Parathyroid adenoma (tissue), 2 donors: ENCODE data around the gene WDR20.

Source experiments
- H2AFZ ChIP-seq: fragments of 300-600 bp; sonication (generic); one replicate; pipeline ENCODE4 v1.7.0; 2017; ENCODE audit warnings: antibody characterized with exemption, mild to moderate bottlenecking
- H3K27ac ChIP-seq: fragments of 300-600 bp; sonication (generic); one replicate; pipeline ENCODE4 v1.7.0; 2017
- H3K27me3 ChIP-seq: fragments of 300-600 bp; sonication (generic); one replicate; pipeline ENCODE4 v1.7.0; 2017; ENCODE audit warnings: low read length; ENCODE audit not compliant: control insufficient read depth, insufficient read depth
- H3K36me3 ChIP-seq: fragments of 300-600 bp; sonication (generic); one replicate; pipeline ENCODE4 v1.7.0; 2017; ENCODE audit warnings: low read length; ENCODE audit not compliant: control insufficient read depth, insufficient read depth
- H3K4me1 ChIP-seq: fragments of 300-600 bp; sonication (generic); one replicate; pipeline ENCODE4 v1.7.0; 2017; ENCODE audit warnings: control low read depth
- H3K4me2 ChIP-seq: fragments of 300-600 bp; sonication (generic); one replicate; pipeline ENCODE4 v1.7.0; 2017; ENCODE audit warnings: low read length
- H3K4me3 ChIP-seq: fragments of 300-600 bp; sonication (generic); one replicate; pipeline ENCODE4 v1.7.0; 2017; ENCODE audit warnings: low read depth, low read length
- H3K79me2 ChIP-seq: fragments of 300-600 bp; sonication (generic); one replicate; pipeline ENCODE4 v1.7.0; 2017; ENCODE audit warnings: control low read depth
- H3K9ac ChIP-seq: fragments of 300-600 bp; sonication (generic); one replicate; pipeline ENCODE4 v1.7.0; 2017; ENCODE audit warnings: mild to moderate bottlenecking
- H3K9me3 ChIP-seq: fragments of 300-600 bp; sonication (generic); one replicate; pipeline ENCODE4 v1.7.0; 2017; ENCODE audit warnings: low read length; ENCODE audit not compliant: control insufficient read depth
- CTCF ChIP-seq: fragments of 300-600 bp; sonication (generic); IDR thresholded peaks from one replicate; pipeline ENCODE4 v1.7.0; 2017; ENCODE audit warnings: antibody characterized with exemption, mild to moderate bottlenecking
- donor health status: primary hyperparathyroidism.

The WDR20 gene

GRCh38 chr14:102249981-102250380 is 110.3 kb downstream of the WDR20 start:
- H3K27me3 ChIP-seq = no peaks in the 10 kb centered on the region
- peaks cover 21% of the 10 kb centered on the region for H3K79me2 ChIP-seq
- no peaks in the 10 kb centered on the region for H3K4me1 ChIP-seq
- no peak for TF ChIP-seq CTCF
- no peaks in the 10 kb centered on the region for H3K36me3 ChIP-seq
- no peak overlapping the region for H3K4me3 ChIP-seq
- no peak overlapping the region for H3K4me2 ChIP-seq
- no peak overlapping the region for H3K9ac ChIP-seq
- H3K27ac ChIP-seq = no peak overlapping the region
- no peaks in the 10 kb centered on the region for H3K9me3 ChIP-seq
- H2AFZ ChIP-seq = no peak overlapping the region

GRCh38 chr14:102250636-102251035 is 110.9 kb downstream of the WDR20 start:
- H3K4me3 ChIP-seq = no peak overlapping the region
- H3K4me1 ChIP-seq = no peaks in the 10 kb centered on the region
- no peak overlapping the region for H3K27ac ChIP-seq
- no peaks in the 10 kb centered on the region for H3K9me3 ChIP-seq
- H2AFZ ChIP-seq = no peak overlapping the region
- H3K27me3 ChIP-seq = no peaks in the 10 kb centered on the region
- TF ChIP-seq CTCF = no peak
- no peaks in the 10 kb centered on the region for H3K36me3 ChIP-seq
- H3K4me2 ChIP-seq = no peak overlapping the region
- H3K9ac ChIP-seq = no peak overlapping the region
- peaks cover 21% of the 10 kb centered on the region for H3K79me2 ChIP-seq

GRCh38 chr14:102251161-102251560 is 111.5 kb downstream of the WDR20 start:
- H3K4me1 ChIP-seq = no peaks in the 10 kb centered on the region
- no peak overlapping the region for H3K9ac ChIP-seq
- H3K79me2 ChIP-seq = peaks cover 21% of the 10 kb centered on the region
- H2AFZ ChIP-seq = no peak overlapping the region
- no peak overlapping the region for H3K4me2 ChIP-seq
- no peak overlapping the region for H3K4me3 ChIP-seq
- no peak overlapping the region for H3K27ac ChIP-seq
- H3K36me3 ChIP-seq = no peaks in the 10 kb centered on the region
- no peak for TF ChIP-seq CTCF
- H3K9me3 ChIP-seq = no peaks in the 10 kb centered on the region
- H3K27me3 ChIP-seq = no peaks in the 10 kb centered on the region

GRCh38 chr14:102252834-102253801 is 113.4 kb downstream of the WDR20 start:
- H3K9me3 ChIP-seq = no peaks in the 10 kb centered on the region
- no peaks in the 10 kb centered on the region for H3K27me3 ChIP-seq
- no peak overlapping the region for H3K27ac ChIP-seq
- H3K4me1 ChIP-seq = no peaks in the 10 kb centered on the region
- no peaks in the 10 kb centered on the region for H3K36me3 ChIP-seq
- H2AFZ ChIP-seq = no peak overlapping the region
- peaks cover 14% of the 10 kb centered on the region for H3K79me2 ChIP-seq
- TF ChIP-seq CTCF = no peak
- H3K9ac ChIP-seq = no peak overlapping the region
- no peak overlapping the region for H3K4me3 ChIP-seq
- H3K4me2 ChIP-seq = no peak overlapping the region
